IgD-negative memory B cell (primary cell): ENCODE measurements around the gene OTUB2. TPM values are rescaled to one million over a fixed set of nuclear protein-coding genes. Genes with fewer than 3 reads are reported as not detected.
A peak's percentile ranks its signal among the peaks of the same experiment; 100 is the strongest.

Experiments
- H3K27ac Mint-ChIP-seq, 3 donors: one replicate each; pipeline ENCODE4 v1.8.0; 2020 to 2022; ENCODE audit warnings: mild to moderate bottlenecking in 3 of 3, mixed read lengths in 3 of 3, moderate library complexity in 1 of 3
- H3K27me3 Mint-ChIP-seq: one replicate; pipeline ENCODE4 v1.8.0; 2021; ENCODE audit warnings: mixed read lengths
- H3K36me3 Mint-ChIP-seq: one replicate; pipeline ENCODE4 v1.8.0; 2020; ENCODE audit warnings: mild to moderate bottlenecking, mixed read lengths
- H3K4me1 Mint-ChIP-seq, 3 donors: one replicate each; pipeline ENCODE4 v1.8.0; 2020 to 2022; ENCODE audit warnings: mixed read lengths in 3 of 3, mild to moderate bottlenecking in 1 of 3
- H3K4me3 Mint-ChIP-seq, 4 donors: one replicate each; pipeline ENCODE4 v1.8.0; 2020 to 2022; ENCODE audit warnings: mild to moderate bottlenecking in 4 of 4, mixed read lengths in 4 of 4, moderate library complexity in 3 of 4
- H3K9me3 Mint-ChIP-seq, 3 donors: one replicate each; pipeline ENCODE4 v1.8.0; 2020 to 2021; ENCODE audit warnings: mixed read lengths in 3 of 3, mild to moderate bottlenecking in 1 of 3
- polyA plus RNA-seq: library from polyadenylated mRNA; unstranded; fragments of 300-500 nt; fragmentation: Illumina TruSeq; gene quantifications from one replicate; pipeline ENCODE4 v1.2.3, GENCODE V29; 2021

Gene OTUB2
- polyA plus RNA-seq = 0.19 TPM

DNA sequence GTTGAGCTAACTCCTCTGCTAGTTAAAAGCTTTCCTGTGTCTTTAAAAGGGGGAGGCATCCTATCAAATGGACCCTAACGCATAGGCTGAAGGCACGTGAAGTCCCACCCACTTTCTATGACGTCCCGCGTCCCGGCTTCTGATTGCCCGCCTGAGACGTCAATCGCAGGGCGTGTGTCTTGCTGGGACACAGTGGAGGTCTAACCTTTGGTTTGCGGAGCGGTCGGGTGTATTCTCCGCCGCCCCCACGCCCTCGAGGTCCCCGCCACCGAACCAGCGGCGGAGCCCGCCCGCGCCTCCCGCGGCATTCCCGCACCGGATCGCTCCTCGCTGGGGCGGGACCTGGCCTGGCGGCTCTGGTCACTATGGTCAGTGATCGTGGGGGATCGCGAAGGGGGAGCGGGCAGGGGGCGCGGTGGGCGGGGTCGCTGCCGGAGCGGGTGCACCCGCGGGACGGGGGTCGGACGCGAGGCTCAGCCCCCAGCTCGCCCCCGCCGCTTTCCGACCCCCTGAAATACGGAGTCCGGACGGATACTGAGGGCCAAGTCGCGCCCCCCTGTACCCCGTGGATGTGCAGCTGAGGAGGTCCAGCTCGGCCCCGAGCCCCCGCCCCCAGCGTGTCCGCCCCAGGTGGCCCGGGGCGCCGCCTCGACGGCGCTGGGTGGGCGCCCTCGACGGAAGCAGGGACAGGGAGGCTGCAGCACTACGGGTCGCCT lies at the start of gene OTUB2:
TSS of gene OTUB2 (plus strand) at position 168 of the 716 bp plus-strand sequence. CDS start at position 366, 198 bp downstream.
- Mint-ChIP-seq H3K27ac (no peak within 1 kb of the TSS), H3K4me1 (peaks cover 6 to 9% (median 6%) of the 10 kb centered on the region in 3 donors)

DNA sequence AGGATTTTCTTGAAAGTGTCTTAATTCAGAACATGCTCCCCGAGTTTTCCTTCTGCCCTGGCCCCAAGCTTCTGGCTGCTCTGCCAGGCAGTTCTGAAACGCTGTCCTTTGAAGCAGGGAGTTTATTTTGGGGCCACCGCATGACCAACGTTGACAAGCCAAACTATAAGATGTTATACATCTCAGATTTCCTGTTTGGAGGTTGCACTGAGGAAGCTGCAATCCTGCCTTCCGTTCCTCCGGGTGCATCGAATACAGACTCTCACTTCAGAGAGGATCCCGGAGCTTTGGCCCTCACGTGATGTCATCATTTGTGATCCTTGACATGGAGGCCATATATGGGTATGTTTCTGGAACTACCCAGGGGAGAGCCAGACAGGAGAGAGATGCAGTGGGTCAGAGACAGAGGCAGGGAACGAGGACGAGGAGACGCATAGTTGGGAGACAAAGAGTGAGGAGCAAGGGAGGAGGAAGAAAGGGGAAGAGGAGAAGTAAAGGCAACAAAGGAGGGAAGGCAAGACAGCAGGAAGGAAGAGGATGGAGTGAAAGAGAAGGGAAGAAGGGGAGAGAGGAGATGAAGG lies 49.6 kb upstream of the OTUB2 start, which contains the start of gene ASB2:
TSS of gene ASB2 (minus strand) at position 94 of the 581 bp plus-strand sequence. CDS start 12,031 bp downstream, outside the sequence.
- peaks cover 4% of the 10 kb centered on the region for H3K36me3 Mint-ChIP-seq

More for the DNA sequence above, at the start of gene OTUB2:
- H3K36me3 Mint-ChIP-seq = peaks cover 3% of the 10 kb centered on the region
- H3K4me3 Mint-ChIP-seq = peak within 1 kb of the TSS; percentile 57 to 94 (median 88)
- H3K27me3 Mint-ChIP-seq = peaks cover 23% of the 10 kb centered on the region
- H3K9me3 Mint-ChIP-seq = no peaks in the 10 kb centered on the region

GRCh38 chr14:93977171-93977570 lies 49.0 kb upstream of the OTUB2 start:
- Mint-ChIP-seq H3K27me3 (peaks cover 29% of the 10 kb centered on the region), H3K4me3 (peak overlapping the region in 1 of 4 donors; percentile 84), H3K9me3 (peaks cover 0 to 7% (median 0%) of the 10 kb centered on the region in 3 donors), H3K4me1 (peaks cover 19 to 27% (median 22%) of the 10 kb centered on the region in 3 donors), H3K36me3 (peaks cover 4% of the 10 kb centered on the region), H3K27ac (peak overlapping the region in 1 of 3 donors; percentile 47)

More for the DNA sequence above, 49.6 kb upstream of the OTUB2 start, which contains the start of gene ASB2:
- peaks cover 23 to 31% (median 24%) of the 10 kb centered on the region in 3 donors for H3K4me1 Mint-ChIP-seq
- H3K4me3 Mint-ChIP-seq = peak within 1 kb of the TSS; percentile 15 to 84 (median 66)
- H3K27ac Mint-ChIP-seq = peak within 1 kb of the TSS in 2 of 3 donors; percentile 6 to 47
- peaks cover 0 to 7% (median 0%) of the 10 kb centered on the region in 3 donors for H3K9me3 Mint-ChIP-seq
- peaks cover 29% of the 10 kb centered on the region for H3K27me3 Mint-ChIP-seq

DNA sequence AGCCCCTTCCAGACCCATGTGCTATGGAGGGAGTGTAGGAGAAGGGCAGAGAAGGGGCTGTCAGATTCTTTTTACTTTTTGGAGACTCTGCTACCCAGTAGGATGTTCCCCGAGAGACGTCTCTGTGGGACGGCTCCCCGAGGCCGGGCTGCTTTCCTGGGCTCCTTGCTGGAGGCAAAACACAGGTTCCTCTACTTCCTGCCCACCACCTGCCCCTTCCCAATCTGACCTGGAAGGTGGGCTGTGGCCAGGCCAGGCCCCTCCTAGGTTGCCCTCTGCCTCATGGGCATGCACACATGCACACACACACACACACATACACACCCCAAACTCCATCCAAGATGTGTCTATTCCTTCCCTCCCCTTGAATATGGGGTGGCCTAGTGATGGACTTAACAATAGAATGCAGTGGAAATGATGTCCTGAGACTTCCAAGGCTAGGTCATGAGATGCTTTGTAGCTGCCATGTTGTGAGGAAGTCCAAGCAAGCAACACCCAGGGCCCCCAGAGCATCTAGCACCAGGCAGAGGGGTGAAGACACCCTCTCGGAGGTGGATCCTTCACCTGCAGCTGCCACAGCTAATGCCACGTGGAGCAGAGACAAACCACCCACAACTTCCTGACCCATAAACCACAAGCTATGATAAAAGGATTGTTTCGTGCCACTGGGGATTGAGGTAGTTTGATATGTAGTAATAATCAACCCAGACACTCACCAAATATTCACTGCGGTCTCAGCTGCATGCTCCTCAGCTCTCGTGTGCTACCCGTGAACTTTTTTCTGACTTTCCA lies 48.2 kb upstream of the OTUB2 start:
- Mint-ChIP-seq H3K4me3 (peak overlapping the region in 3 of 4 donors; percentile 38 to 68 (median 50)), H3K4me1 (peaks cover 17 to 25% (median 22%) of the 10 kb centered on the region in 3 donors), H3K36me3 (peaks cover 4% of the 10 kb centered on the region), H3K27me3 (peaks cover 31% of the 10 kb centered on the region), H3K27ac (peak overlapping the region in 2 of 3 donors; percentile 76 to 93), H3K9me3 (peaks cover 0 to 7% (median 0%) of the 10 kb centered on the region in 3 donors)

DNA sequence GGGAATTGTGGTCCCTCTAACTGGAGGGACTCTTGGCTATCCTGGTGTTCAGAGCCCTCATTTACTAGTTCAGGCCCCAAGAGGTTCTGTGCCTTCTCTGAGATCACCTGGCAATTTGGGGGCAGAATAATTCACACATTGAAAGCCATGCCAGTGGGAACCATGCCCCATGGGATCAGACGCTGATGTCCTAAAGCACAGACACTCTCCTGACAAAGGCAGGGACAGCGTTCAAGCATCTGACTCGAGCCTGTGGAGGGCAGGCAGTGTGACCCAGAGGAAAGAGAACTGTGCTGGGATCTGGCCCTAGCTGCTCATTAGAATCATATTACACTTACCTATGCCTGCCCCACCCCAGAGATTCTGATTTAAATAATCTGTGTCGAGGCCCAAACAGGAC lies 47.4 kb upstream of the OTUB2 start:
- Mint-ChIP-seq H3K4me1 (peaks cover 17 to 25% (median 22%) of the 10 kb centered on the region in 3 donors), H3K27ac (peak overlapping the region in 2 of 3 donors; percentile 71 to 76), H3K27me3 (peaks cover 31% of the 10 kb centered on the region), H3K9me3 (peaks cover 0 to 7% (median 0%) of the 10 kb centered on the region in 3 donors), H3K4me3 (no peak overlapping the region), H3K36me3 (peaks cover 4% of the 10 kb centered on the region)

- peaks cover 17 to 23% (median 19%) of the 10 kb centered on the region in 3 donors for H3K4me1 Mint-ChIP-seq
- H3K27ac Mint-ChIP-seq = no peak overlapping the region
- no peak overlapping the region for H3K4me3 Mint-ChIP-seq
- peaks cover 23% of the 10 kb centered on the region for H3K27me3 Mint-ChIP-seq
- H3K9me3 Mint-ChIP-seq = peaks cover 0 to 7% (median 0%) of the 10 kb centered on the region in 3 donors
- H3K36me3 Mint-ChIP-seq = peaks cover 2% of the 10 kb centered on the region
These were observed 45.5 kb upstream of the OTUB2 start for GRCh38 chr14:93980456-93981201.

DNA sequence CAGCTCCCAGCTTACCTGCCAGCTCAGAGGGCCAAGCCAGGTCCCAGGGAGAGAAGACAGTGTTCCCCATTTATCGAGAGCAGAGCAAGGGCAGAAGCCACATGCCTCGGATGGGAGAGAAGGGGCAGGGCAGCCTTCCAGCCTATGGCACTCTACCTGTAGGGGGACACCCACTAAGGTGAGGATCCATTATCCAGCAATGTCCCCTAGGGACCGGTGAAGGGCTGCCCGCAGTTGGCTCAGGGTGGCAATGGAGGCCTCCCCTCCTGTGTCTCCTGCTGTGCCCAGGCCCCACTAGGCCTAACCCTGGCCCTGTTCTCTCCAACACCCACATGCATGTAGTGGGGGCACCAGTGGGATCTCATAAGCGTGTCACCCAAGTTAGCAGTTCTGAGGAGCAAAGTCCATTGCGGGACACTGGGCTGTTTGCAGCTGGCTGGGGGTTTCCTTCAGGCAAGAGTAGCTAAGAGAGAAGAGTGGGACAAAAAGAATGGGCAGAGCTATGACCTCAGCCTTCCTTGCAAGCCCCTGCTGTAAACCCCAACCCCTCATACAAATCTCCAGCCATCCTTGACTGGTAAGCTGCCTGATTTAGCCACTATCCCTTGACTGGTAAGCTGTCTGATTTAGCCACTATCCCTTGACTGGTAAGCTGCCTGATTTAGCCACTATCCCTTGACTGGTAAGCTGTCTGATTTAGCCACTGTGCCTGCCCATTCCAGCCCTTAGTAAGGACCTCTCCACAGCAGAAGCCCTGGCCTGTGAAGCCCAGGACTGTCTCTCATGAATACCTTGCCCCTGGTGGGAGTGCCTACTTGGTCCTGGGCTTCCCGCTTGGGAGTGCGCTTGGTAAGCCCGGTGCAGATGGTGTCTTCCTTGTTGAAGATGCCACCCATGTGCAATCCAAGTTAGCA lies 44.6 kb upstream of the OTUB2 start:
- Mint-ChIP-seq H3K27me3 (peaks cover 16% of the 10 kb centered on the region), H3K27ac (peak overlapping the region in 1 of 3 donors; percentile 54), H3K9me3 (peaks cover 0 to 7% (median 0%) of the 10 kb centered on the region in 3 donors), H3K36me3 (peaks cover 1% of the 10 kb centered on the region), H3K4me1 (peaks cover 7 to 14% (median 10%) of the 10 kb centered on the region in 3 donors), H3K4me3 (peak overlapping the region in 1 of 4 donors; percentile 29)

GRCh38 chr14:93982230-93983007 lies 43.7 kb upstream of the OTUB2 start:
- peaks cover 7 to 11% (median 8%) of the 10 kb centered on the region in 3 donors for H3K4me1 Mint-ChIP-seq
- H3K4me3 Mint-ChIP-seq = no peak overlapping the region
- H3K27me3 Mint-ChIP-seq = peaks cover 13% of the 10 kb centered on the region

DNA sequence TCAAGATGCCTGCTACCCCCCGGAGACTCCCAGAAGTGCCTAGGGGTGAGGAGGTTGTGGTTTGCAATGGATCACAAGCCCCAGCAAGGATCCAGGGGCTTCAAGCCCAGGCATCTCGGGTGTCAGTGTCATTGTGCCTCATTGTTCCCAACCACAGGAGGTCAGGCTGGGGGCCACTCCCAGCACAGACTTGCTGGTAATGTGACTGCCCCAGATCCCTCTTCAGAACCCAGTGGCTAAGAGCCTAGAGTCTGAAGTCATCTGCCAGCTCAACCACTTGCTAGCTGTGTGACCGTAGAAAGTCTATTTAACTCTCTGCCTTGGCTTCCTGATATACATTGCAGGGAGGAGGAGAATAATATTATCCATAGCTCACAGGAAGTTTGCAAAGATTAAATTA lies 42.1 kb upstream of the OTUB2 start:
- H3K36me3 Mint-ChIP-seq = no peaks in the 10 kb centered on the region
- H3K27ac Mint-ChIP-seq = no peak overlapping the region
- H3K4me1 Mint-ChIP-seq = no peaks in the 10 kb centered on the region
- H3K27me3 Mint-ChIP-seq = peaks cover 13% of the 10 kb centered on the region
- no peaks in the 10 kb centered on the region for H3K9me3 Mint-ChIP-seq
- no peak overlapping the region for H3K4me3 Mint-ChIP-seq

More at GRCh38 chr14:93982230-93983007, 43.7 kb upstream of the OTUB2 start:
- Mint-ChIP-seq H3K27ac (no peak overlapping the region), H3K36me3 (no peaks in the 10 kb centered on the region), H3K9me3 (peaks cover 0 to 7% (median 0%) of the 10 kb centered on the region in 3 donors)

DNA sequence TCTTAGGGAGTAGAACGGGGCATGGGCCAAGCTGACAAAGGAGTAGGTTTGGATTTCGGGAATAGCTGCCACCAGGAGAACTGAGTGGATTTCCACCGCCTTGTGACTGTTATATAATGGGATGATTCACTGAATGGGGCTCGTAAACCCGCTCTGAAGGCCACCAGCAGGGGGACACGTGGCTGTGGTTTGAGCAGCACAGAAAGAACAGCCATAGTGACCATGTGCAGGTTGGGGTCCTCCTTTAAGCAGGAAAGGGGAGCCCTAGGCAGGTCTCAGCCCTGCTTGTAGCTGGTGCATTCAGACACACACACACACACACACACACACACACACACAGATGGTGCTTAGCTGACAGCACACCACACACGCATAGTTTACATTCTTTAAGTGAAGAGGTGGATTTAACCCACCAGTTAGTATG lies 41.1 kb upstream of the OTUB2 start:
- Mint-ChIP-seq H3K27me3 (peaks cover 16% of the 10 kb centered on the region), H3K36me3 (no peaks in the 10 kb centered on the region), H3K4me3 (no peak overlapping the region), H3K4me1 (peaks cover 0 to 4% (median 2%) of the 10 kb centered on the region in 3 donors), H3K27ac (no peak overlapping the region), H3K9me3 (no peaks in the 10 kb centered on the region)

GRCh38 chr14:93986955-93987354 lies 39.2 kb upstream of the OTUB2 start:
- H3K4me3 Mint-ChIP-seq = no peak overlapping the region
- H3K27me3 Mint-ChIP-seq = peaks cover 16% of the 10 kb centered on the region
- no peak overlapping the region for H3K27ac Mint-ChIP-seq
- H3K9me3 Mint-ChIP-seq = no peaks in the 10 kb centered on the region
- peaks cover 0 to 5% (median 2%) of the 10 kb centered on the region in 3 donors for H3K4me1 Mint-ChIP-seq
- H3K36me3 Mint-ChIP-seq = no peaks in the 10 kb centered on the region

- H3K4me3 Mint-ChIP-seq = no peak overlapping the region
- no peak overlapping the region for H3K27ac Mint-ChIP-seq
- no peaks in the 10 kb centered on the region for H3K36me3 Mint-ChIP-seq
- H3K9me3 Mint-ChIP-seq = no peaks in the 10 kb centered on the region
- H3K4me1 Mint-ChIP-seq = peaks cover 0 to 5% (median 2%) of the 10 kb centered on the region in 3 donors
- peaks cover 16% of the 10 kb centered on the region for H3K27me3 Mint-ChIP-seq
These were observed 38.8 kb upstream of the OTUB2 start for GRCh38 chr14:93987376-93987775.
